ENCODE data around the gene PRDM16.

Gene PRDM16

DNA sequence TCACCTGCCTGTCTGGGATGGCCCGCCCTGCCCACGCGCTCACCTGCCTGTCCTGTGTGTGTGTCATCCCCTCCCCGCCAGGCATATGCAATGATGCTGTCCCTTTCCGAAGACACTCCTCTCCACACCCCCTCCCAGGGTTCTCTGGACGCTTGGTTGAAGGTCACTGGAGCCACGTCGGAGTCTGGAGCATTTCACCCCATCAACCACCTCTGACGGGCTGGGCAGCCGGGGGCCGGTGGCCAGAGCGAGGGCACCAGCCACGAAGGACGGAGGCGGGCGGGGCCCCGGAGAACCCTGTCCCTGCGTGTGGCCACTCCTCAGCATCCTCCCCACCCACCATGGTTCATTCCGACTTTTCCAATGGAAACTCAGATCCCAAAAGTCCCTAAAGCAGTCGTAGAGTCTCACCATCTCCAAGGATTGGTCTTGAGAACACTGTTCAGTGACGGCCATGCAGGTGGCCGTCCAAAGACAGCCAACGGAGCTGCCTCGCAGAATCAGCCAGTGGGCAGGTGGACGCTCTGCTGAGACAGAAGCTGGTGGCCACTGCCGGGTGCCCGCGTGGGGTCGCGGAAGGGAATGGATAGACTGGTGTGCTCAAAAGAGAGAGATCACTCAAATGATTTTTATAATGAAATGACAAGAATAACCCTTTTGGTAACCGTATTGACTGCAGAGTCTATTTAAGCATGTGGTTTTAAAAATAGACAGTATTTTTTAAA lies 364.8 kb downstream of the PRDM16 start:
- no peak overlapping the region for H3K4me3 ChIP-seq (ENCODE audit: low read depth, low read length)
- TF ChIP-seq CTCF (IDR thresholded peaks at IDR 0.05; ENCODE audit: low read depth, low read length, missing control alignments): no peak
- no peak for DNase-seq (ENCODE audit: low read depth)

GRCh38 chr1:3434406-3435110 lies 365.6 kb downstream of the PRDM16 start:
- no peak for DNase-seq (ENCODE audit: low read depth)
- no peak overlapping the region for H3K4me3 ChIP-seq (ENCODE audit: low read depth, low read length)
- TF ChIP-seq CTCF (IDR thresholded peaks at IDR 0.05; ENCODE audit: low read depth, low read length, missing control alignments): no peak

DNA sequence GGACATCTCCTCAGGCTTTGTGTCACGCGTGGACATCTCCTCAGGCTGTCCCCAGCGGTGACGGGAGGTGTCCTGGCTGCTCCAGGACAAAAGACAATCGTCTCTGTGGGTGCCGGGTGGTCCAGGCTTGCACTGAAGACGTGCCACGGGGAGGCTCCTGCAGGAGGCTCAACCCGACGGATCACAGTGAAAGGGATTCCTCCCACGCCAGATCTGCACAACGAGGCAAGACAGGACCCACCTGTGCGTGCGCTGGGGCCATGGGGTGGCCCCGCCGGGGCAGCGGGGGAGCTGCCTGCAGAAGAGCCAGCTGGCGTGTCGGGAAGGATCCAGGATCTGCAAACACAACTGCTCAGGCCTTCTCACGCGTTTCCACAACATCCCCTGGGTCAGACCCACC lies 366.7 kb downstream of the PRDM16 start:
- no peak overlapping the region for H3K4me3 ChIP-seq (ENCODE audit: low read depth, low read length)

DNA sequence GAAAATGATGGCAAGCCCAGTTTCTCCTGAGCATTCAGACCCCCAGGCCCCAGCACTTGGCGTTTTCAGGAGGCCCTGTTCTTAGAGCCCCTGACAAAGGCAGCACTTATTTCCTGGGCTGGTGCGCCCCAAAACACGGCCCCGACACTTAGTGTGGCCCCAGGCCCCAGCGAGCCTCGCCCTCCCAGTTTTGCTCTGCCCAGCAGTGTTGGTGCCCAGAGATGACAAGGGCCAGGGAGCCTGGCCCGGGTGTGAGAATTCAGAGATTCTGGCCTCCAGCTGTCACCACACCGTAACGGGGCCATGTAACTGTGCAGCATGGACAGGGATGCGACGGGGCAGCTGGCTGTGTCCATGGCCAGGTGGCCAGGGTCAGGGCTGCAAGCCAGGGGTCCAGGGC lies 367.4 kb downstream of the PRDM16 start:
- DNase-seq (ENCODE audit: low read depth): no peak
- no peak overlapping the region for H3K4me3 ChIP-seq (ENCODE audit: low read depth, low read length)
- TF ChIP-seq CTCF (IDR thresholded peaks at IDR 0.05; ENCODE audit: low read depth, low read length, missing control alignments): no peak

More for the DNA sequence above, 366.7 kb downstream of the PRDM16 start:
- DNase-seq (ENCODE audit: low read depth): no peak
- TF ChIP-seq CTCF (IDR thresholded peaks at IDR 0.05; ENCODE audit: low read depth, low read length, missing control alignments): no peak

- no peak for DNase-seq (ENCODE audit: low read depth)
- no peak overlapping the region for H3K4me3 ChIP-seq (ENCODE audit: low read depth, low read length)
- TF ChIP-seq CTCF (IDR thresholded peaks at IDR 0.05; ENCODE audit: low read depth, low read length, missing control alignments): no peak
Measured at GRCh38 chr1:3436901-3437300, 367.9 kb downstream of the PRDM16 start.

GRCh38 chr1:3438661-3439180 lies 369.7 kb downstream of the PRDM16 start:
- DNase-seq (ENCODE audit: low read depth): no peak
- no peak overlapping the region for H3K4me3 ChIP-seq (ENCODE audit: low read depth, low read length)
- no peak for TF ChIP-seq CTCF (IDR thresholded peaks at IDR 0.05; ENCODE audit: low read depth, low read length, missing control alignments)
